Measurements from ENCODE around the gene VANGL2.
A peak's percentile ranks its signal among the peaks of the same experiment; 100 is the strongest.

Gene VANGL2

GRCh38 chr1:160406131-160406968, 6.0 kb downstream of the VANGL2 start:
- no peak for DNase-seq

- no peak for DNase-seq
Observed at GRCh38 chr1:160407839-160408801, 7.8 kb downstream of the VANGL2 start.

- DNase-seq, result no peak
Observed at GRCh38 chr1:160408864-160409263, 8.5 kb downstream of the VANGL2 start.

GRCh38 chr1:160409486-160409885, 9.1 kb downstream of the VANGL2 start:
- DNase-seq, result no peak

GRCh38 chr1:160410406-160411005, 10.1 kb downstream of the VANGL2 start:
- no peak for DNase-seq

GRCh38 chr1:160411271-160412027, 11.1 kb downstream of the VANGL2 start:
- no peak for DNase-seq

GRCh38 chr1:160412028-160412362, 11.6 kb downstream of the VANGL2 start:
- no peak for DNase-seq

- no peak for DNase-seq
Observed at GRCh38 chr1:160413716-160414115, 13.4 kb downstream of the VANGL2 start.

GRCh38 chr1:160414881-160415280, 14.5 kb downstream of the VANGL2 start:
- DNase-seq, result no peak

- no peak for DNase-seq
Observed at GRCh38 chr1:160415696-160416290, 15.4 kb downstream of the VANGL2 start.

- peak; percentile 23 to 57 (median 41) for DNase-seq
Observed at GRCh38 chr1:160416369-160416768, 16.0 kb downstream of the VANGL2 start.

- no peak for DNase-seq
Observed at GRCh38 chr1:160418483-160418882, 18.1 kb downstream of the VANGL2 start.

- no peak for DNase-seq
Observed at GRCh38 chr1:160419150-160419837, 18.9 kb downstream of the VANGL2 start.

GRCh38 chr1:160419838-160420169, 19.4 kb downstream of the VANGL2 start:
- no peak for DNase-seq

GRCh38 chr1:160420881-160421842, 20.8 kb downstream of the VANGL2 start:
- no peak for DNase-seq

GRCh38 chr1:160421881-160422280, 21.5 kb downstream of the VANGL2 start:
- DNase-seq, result no peak

GRCh38 chr1:160423966-160424365, 23.6 kb downstream of the VANGL2 start:
- no peak for DNase-seq

- DNase-seq, result no peak
Observed at GRCh38 chr1:160425847-160426246, 25.5 kb downstream of the VANGL2 start.

- DNase-seq, result peak; percentile 10 to 38 (median 28)
Observed at GRCh38 chr1:160427625-160428024, 27.3 kb downstream of the VANGL2 start.

GRCh38 chr1:160428053-160428452, 27.7 kb downstream of the VANGL2 start:
- no peak for DNase-seq
